Ovary (tissue), 9 donors: ENCODE data around the gene MYBPC2. TPM values are rescaled to one million over a fixed set of nuclear protein-coding genes. Genes with fewer than 3 reads are reported as not detected.

Experiments
- DNase-seq, 5 donors: peaks; one replicate each; pipeline ENCODE4 v3.0.0-alpha.2; 2019 to 2020
- H3K27ac ChIP-seq, 2 donors: fragments of 200-600 bp; one replicate each; pipeline versions ENCODE4 v1.5.1 to v1.8.0; 2019 to 2022
- H3K27me3 ChIP-seq: fragments of 200-600 bp; one replicate; pipeline ENCODE4 v1.8.0; 2022
- H3K36me3 ChIP-seq: fragments of 200-600 bp; sonication (generic); one replicate; pipeline ENCODE4 v1.5.1; 2019
- H3K4me1 ChIP-seq: one replicate; pipeline ENCODE4 v1.8.1; 2013; ENCODE audit warnings: mild to moderate bottlenecking, moderate library complexity; ENCODE audit not compliant: insufficient read depth
- H3K4me3 ChIP-seq: fragments of 200-600 bp; sonication (generic); one replicate; pipeline ENCODE4 v1.5.1; 2017
- H3K9me3 ChIP-seq, 2 donors: fragments of 200-600 bp in 1 of 2; sonication (generic) in 1 of 2; one replicate each; pipeline versions ENCODE4 v1.5.1 to v1.8.1; 2013 to 2019; ENCODE audit warnings: mild to moderate bottlenecking in 1 of 2, moderate library complexity in 1 of 2
- CTCF ChIP-seq, 3 donors: fragments of 450-650 bp in 2 of 3; fragments of 200-600 bp in 1 of 3; IDR thresholded peaks; one replicate each; pipeline versions ENCODE4 v1.5.1 to v1.8.0; 2016 to 2022; ENCODE audit warnings: antibody characterized with exemption in 3 of 3, mild to moderate bottlenecking in 1 of 3
- EP300 ChIP-seq: sonication (generic); formaldehyde crosslinking; IDR thresholded peaks from one replicate; pipeline ENCODE4 v1.6.1; 2017; ENCODE audit warnings: antibody characterized with exemption
- POLR2A ChIP-seq: fragments of 450-650 bp; IDR thresholded peaks from one replicate; pipeline ENCODE4 v1.6.1; 2017; ENCODE audit warnings: antibody characterized with exemption, mild to moderate bottlenecking, moderate library complexity
- WGBS, 3 donors: extraction: QIAGEN DNeasy Blood & Tissue Kit in 1 of 3; methylation state at CpG; one replicate each; pipeline versions ENCODE4 v1.1.5 to v1.1.7; 2013 to 2017; 5-methylcytosine and 5-hydroxymethylcytosine counted together
- intact Hi-C, 4 donors: fragments of 100-400 bp; cut with DNase I; formaldehyde crosslinking; loops; one replicate each; pipeline versions ENCODE4 v1.11.0 to v1.15.1; 2022 to 2023
- polyA plus RNA-seq, 2 donors: library from polyadenylated mRNA; stranded (reverse); fragments of 200-250 nt in 1 of 2; fragments of 350-450 nt in 1 of 2; fragmentation: Illumina TruSeq in 1 of 2; extraction: RNeasy Lipid Tissue Mini Kit (QIAGEN cat#74804) in 1 of 2; gene quantifications; one replicate each; pipeline ENCODE4 v1.2.3, GENCODE V29; 2013 to 2014
- total RNA-seq, 7 donors: library from RNA; depleted of rRNA in 2 of 7; stranded (reverse); fragments of >200 nt in 2 of 7; fragmentation: NEBNext Ultra II Directional in 3 of 7; extraction: Animal tissue kit (Norgen Biotek cat#: 25700) in 3 of 7; gene quantifications; one replicate each; pipeline versions ENCODE4 v1.1.0 to v1.2.4, GENCODE V29; 2016 to 2023
- donor health status: DM: no; HTN: no; CAD: no; lungs with moderate emphysema.
- donor health status: DM: no; HTN: no; CAD: no.
- donor health status: Bipolar disorder and iron deficiency.
- donor health status: DM: yes; HTN: yes; CAD: no.
- donor health status: DM: no; HTN: no; CAD: no.
- donor health status: DM: yes; HTN: yes; CAD: no.

MYBPC2 gene
- total and polyA plus RNA-seq, 9 donors, result 0.05 to 0.28 (median 0.10) TPM; not detected in 5

- no peak for DNase-seq
- Histone ChIP-seq H3K27ac (no peak overlapping the region), H3K27me3 (no peaks in the 10 kb centered on the region), H3K4me1 (no peaks in the 10 kb centered on the region), H3K36me3 (no peaks in the 10 kb centered on the region), H3K4me3 (no peak overlapping the region), H3K9me3 (no peaks in the 10 kb centered on the region)
- intact Hi-C loops, result no loop called here
- WGBS, 3 donors, result 60 to 68% (median 65%) methylated on average over 19 of the region's 19 CpGs
- TF ChIP-seq EP300 (no peak), CTCF (IDR thresholded peaks at IDR 0.05) (no peak), POLR2A (no peak)
These were observed 799 bp downstream of the MYBPC2 start for GRCh38 chr19:50433201-50434180.

DNA sequence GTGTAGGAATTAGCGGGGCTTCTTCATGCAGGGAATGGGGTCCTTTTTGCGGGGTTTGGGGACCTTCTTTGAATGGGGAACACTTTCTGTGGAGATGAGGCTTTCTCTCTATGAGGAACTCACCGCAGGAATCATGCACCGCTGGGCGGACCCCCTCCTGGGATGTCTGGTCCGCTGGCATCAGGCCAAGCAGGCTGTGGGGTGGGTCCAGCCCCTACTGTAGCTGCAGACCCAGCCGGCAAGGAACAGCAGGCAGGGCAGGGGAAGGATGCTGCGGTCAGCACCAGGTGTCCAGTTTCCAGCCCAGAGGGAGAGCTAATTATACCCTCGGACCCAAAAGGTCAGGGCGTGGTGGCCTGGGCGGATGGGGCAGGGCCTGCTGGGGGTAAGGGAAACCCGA lies 1.8 kb downstream of the MYBPC2 start:
- no peaks in the 10 kb centered on the region for H3K4me1 ChIP-seq
- DNase-seq, result no peak
- H3K27ac ChIP-seq, result no peak overlapping the region
- intact Hi-C loops, result no loop called here
- 19 to 30% (median 24%) methylated on average over 11 to 12 of the region's 12 CpGs for WGBS, 3 donors
- TF ChIP-seq EP300 (no peak), POLR2A (no peak), CTCF (IDR thresholded peaks at IDR 0.05) (no peak)
- H3K4me3 ChIP-seq, result no peak overlapping the region
- H3K9me3 ChIP-seq, result no peaks in the 10 kb centered on the region
- no peaks in the 10 kb centered on the region for H3K27me3 ChIP-seq
- no peaks in the 10 kb centered on the region for H3K36me3 ChIP-seq

DNA sequence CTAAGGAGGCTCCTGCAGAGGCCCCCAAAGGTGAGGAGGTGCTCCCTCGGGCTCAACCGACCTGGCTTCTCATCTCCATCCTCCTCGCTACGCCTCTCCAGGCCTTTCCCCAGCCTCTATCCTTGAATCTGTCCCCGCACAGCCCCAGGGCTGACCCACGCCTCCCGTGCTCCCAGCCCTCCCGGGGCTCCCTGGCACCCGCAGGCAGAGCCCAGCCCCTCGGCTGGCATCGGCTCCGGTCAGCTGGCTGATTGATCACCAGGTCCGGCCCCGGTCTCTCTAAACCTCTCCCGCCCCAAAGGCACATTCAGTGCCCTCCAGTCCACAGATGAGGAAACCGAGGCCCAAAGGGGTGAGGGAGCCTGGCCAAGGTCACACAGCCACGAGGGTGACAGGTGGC lies 2.5 kb downstream of the MYBPC2 start:
- TF ChIP-seq EP300, result no peak
- no peak for TF ChIP-seq POLR2A
- TF ChIP-seq CTCF (IDR thresholded peaks at IDR 0.05), result no peak
- H3K4me1 ChIP-seq, result no peaks in the 10 kb centered on the region
- H3K9me3 ChIP-seq, result no peaks in the 10 kb centered on the region
- WGBS, 3 donors, result 67 to 73% (median 72%) methylated on average over 17 of the region's 17 CpGs
- H3K27me3 ChIP-seq, result no peaks in the 10 kb centered on the region
- no peak overlapping the region for H3K27ac ChIP-seq
- no peaks in the 10 kb centered on the region for H3K36me3 ChIP-seq
- intact Hi-C loops, result no loop called here
- H3K4me3 ChIP-seq, result no peak overlapping the region
- no peak for DNase-seq

DNA sequence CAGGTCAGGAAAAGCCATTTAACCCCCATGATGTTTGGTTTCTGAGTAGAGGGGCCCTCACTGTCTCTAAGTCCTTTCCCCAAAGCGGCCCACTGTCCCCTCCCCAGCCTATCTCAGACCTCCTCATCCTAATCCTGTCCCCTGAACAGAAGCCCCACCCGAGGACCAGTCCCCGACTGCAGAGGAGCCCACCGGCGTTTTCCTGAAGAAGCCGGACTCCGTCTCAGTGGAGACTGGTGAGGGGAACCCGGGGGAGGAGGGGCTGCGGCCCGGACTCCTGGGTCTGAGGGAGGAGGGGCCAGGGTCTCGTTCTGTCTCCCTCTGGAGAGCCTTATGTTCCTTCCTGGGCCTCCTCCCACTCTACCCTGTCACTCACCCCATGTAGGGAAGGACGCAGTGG lies 2.9 kb downstream of the MYBPC2 start:
- DNase-seq, result no peak
- no peak overlapping the region for H3K27ac ChIP-seq
- no peaks in the 10 kb centered on the region for H3K4me1 ChIP-seq
- no peak overlapping the region for H3K4me3 ChIP-seq
- no peaks in the 10 kb centered on the region for H3K9me3 ChIP-seq
- intact Hi-C loops, result no loop called here
- WGBS, 3 donors, result 60 to 61% (median 61%) methylated on average over 12 of the region's 12 CpGs
- no peaks in the 10 kb centered on the region for H3K27me3 ChIP-seq
- no peaks in the 10 kb centered on the region for H3K36me3 ChIP-seq
- no peak for TF ChIP-seq POLR2A
- TF ChIP-seq CTCF (IDR thresholded peaks at IDR 0.05), result no peak
- no peak for TF ChIP-seq EP300
